GM08714 (cell line): ENCODE measurements around the gene TMEM267.
A peak's percentile ranks its signal among the peaks of the same experiment; 100 is the strongest.
"Not testable (repeated sequence)": the region's sequence is repeated elsewhere in the genome, so short reads cannot be mapped to it uniquely, and the experiment has no call there.

Source experiments
- H3K4me3 ChIP-seq: fragments of 200-500 bp; sonication (Bioruptor generic); 2 replicates; pipeline ENCODE4 v1.5.1; 2014; ENCODE audit warnings: mild to moderate bottlenecking, low read length, inconsistent platforms
- ZNF274 ChIP-seq: IDR thresholded peaks from 2 replicates; pipeline ENCODE4 v1.6.1; 2012; ENCODE audit warnings: mild to moderate bottlenecking, low read depth, low read length

The TMEM267 gene

DNA sequence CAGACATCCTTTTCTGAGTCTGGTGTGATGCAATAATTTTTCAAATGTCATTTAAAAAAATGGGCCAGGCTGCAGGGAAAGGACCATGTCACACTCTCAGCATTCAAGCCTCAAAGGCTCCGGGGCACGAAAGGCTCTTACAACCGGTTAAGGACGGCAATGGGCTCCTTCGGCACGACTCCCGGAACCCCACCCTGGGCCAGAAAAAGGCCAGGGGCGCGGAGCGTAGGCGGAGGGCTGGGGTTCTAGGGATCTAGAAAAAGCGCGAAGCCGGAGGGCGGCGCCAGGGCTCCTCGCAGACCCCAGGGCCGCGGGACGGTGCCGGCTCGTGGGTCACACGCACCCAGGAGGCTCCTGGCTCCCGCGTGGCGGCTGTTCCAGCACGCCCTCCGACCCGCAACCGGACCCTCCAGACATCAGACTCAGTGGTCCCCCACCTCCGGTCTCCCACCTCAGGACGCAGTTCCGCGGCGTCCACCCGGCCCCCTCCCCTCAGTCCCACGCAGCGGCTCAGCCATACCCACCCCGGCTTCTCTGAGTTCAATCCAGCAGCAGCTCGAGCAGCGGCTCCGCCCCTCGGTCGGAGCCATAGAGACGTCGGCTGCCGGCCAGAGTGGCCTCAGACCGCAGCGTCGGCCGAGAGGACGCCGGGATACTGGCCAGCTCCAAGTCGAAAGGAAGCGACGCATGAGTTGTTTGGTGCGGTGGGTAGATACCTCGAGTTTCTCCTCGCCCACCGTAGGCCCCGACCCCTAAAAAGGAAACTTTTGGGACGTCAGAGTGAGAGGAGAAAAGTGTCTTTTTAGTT, at the start of gene TMEM267:
TMEM267 (minus strand) TSS at position 568 of the 808 bp plus-strand sequence. CDS start 29,896 bp downstream, outside the sequence.
- peak within 1 kb of the TSS; percentile 82 for H3K4me3 ChIP-seq

GRCh38 chr5:43530648-43531047, 47.0 kb upstream of the TMEM267 start:
- no peak overlapping the region; the same call in 1 of the 2 replicates for H3K4me3 ChIP-seq
- no peak for TF ChIP-seq ZNF274

More for the DNA sequence above, at the start of gene TMEM267:
- TF ChIP-seq ZNF274: no peak

DNA sequence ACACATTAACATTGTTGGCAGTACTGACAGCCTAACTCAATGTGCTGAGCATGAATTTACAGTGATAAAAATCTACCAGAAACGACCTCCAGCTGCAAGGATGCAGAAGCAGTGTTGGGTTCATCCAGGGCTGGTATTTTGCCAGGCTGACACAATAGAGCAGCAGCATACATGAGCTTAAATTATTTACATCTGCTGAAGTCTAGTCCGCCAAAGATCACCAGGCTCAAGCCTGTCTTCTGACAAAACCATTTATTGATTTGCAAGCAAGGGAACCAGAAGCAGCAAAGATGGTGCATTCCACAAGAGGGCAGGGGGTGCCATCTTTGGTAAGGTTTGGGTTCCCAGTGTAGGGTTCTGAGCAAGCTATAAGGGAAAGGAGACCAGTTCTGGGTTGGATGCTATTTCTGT, 40.0 kb upstream of the TMEM267 start:
- TF ChIP-seq ZNF274: no peak
- no peak overlapping the region for H3K4me3 ChIP-seq

- no peak overlapping the region for H3K4me3 ChIP-seq
- TF ChIP-seq ZNF274: no peak
Observed at GRCh38 chr5:43520615-43521014, 37.0 kb upstream of the TMEM267 start.

- no peak for TF ChIP-seq ZNF274
- H3K4me3 ChIP-seq: peak overlapping the region; percentile 95
Observed at GRCh38 chr5:43515678-43516048, 32.0 kb upstream of the TMEM267 start.

- H3K4me3 ChIP-seq: peak within 1 kb of the TSS; percentile 95
- no peak for TF ChIP-seq ZNF274
Observed at GRCh38 chr5:43514816-43515677, 31.4 kb upstream of the TMEM267 start, which contains the start of gene C5orf34. Gene C5orf34, minus strand, starts transcription at chr5:43515148. Its CDS starts 5,809 bp downstream, at chr5:43509339.

DNA sequence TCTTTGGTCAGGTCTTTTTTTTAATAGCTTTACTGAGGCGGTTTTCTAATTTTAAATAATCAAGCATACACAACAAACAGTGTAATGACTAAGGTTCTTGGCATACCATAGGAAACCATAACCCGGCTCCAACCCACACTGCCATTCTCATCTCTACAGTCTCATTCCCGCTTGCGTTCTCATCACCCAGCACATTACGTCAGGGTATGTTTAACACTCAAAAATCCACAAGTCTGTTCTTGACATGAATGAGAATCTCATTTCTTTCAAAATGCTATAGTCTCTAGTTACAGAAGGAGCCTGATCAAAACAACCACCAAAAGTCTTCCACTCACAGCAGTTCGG, 30.8 kb upstream of the TMEM267 start:
- no peak for TF ChIP-seq ZNF274
- H3K4me3 ChIP-seq: peak overlapping the region; percentile 95

DNA sequence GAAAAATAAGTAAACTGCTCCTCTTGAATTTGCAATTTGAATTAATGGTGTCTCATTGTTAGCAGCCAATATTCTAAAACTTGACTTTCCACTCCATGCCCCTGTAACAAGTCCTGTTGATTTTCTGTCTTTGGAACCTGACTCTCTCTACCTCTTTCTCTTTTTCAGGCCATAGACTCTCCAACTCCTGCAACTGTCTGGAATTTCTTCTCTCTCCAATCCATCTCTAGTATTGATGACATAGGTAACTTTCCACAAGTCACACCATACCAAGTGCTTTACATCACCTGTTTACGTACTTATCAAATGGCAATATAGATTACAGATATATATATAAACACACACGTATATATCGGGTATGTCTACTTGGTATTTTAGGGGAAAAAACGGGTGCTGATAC, 30.4 kb upstream of the TMEM267 start:
- TF ChIP-seq ZNF274: no peak
- peak overlapping the region; percentile 95 for H3K4me3 ChIP-seq

GRCh38 chr5:43511062-43511461, 27.4 kb upstream of the TMEM267 start:
- not testable (repeated sequence) for H3K4me3 ChIP-seq

GRCh38 chr5:43498581-43498980, 14.9 kb upstream of the TMEM267 start:
- TF ChIP-seq ZNF274: no peak
- no peak overlapping the region for H3K4me3 ChIP-seq

- H3K4me3 ChIP-seq: no peak overlapping the region
- TF ChIP-seq ZNF274: no peak
Observed at GRCh38 chr5:43497311-43498104, 13.8 kb upstream of the TMEM267 start.

DNA sequence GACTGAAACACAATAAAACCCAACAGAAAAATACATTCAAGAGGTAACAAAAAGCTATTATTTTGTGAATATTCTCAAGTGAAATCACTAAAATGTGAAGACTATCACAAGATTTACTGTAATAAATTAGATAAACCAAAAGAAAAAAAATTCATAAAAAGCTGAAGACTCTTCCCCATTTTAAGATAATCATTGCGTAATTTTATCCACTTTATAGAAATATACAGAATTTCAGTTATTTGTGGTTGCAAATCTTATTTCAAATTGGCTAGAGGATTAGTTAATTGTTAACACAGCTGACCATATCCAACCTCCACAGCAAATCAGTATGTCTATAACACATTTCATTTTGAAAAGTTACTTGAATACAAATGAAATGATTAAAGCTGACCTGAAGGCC, 7.7 kb upstream of the TMEM267 start:
- no peak for TF ChIP-seq ZNF274
- H3K4me3 ChIP-seq: no peak overlapping the region

GRCh38 chr5:43486353-43486752, 2.7 kb upstream of the TMEM267 start:
- TF ChIP-seq ZNF274: no peak
- H3K4me3 ChIP-seq: no peak overlapping the region

DNA sequence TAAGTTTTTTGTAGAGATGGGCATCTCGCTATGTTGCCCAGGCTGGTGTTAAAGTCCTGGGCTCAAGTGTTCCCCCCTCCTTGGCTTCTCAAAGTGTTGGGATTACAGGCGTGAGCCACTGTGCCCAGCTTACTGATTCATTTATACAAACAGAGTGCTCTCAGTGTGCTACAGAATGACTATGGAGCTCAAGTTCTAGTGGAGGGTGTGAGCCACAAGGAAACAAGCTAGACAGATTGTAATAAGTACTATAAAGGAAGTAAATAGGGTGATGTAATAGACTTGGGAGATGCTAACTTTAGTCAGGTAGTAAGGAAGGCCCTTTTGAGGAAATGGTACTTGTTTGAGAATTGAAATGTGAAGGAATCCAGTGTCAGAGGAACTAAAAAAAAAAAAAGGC, 1.7 kb upstream of the TMEM267 start:
- TF ChIP-seq ZNF274: no peak
- no peak overlapping the region for H3K4me3 ChIP-seq
